A549 (cell line): Measurements from ENCODE around the gene IGF2R.

Experiments used
- CBX8 ChIP-seq: fragments of 200-600 bp; sonication (generic); IDR thresholded peaks from 2 replicates; pipeline ENCODE4 v1.6.1; 2016
- TP53 ChIP-seq: fragments of 250-450 bp; sonication (Bioruptor Pico); IDR thresholded peaks from 2 replicates; pipeline ENCODE4 v1.5.0; 2021; ENCODE audit warnings: mild to moderate bottlenecking, moderate library complexity
- TF ChIP-seq, protein P1 (sequence below): fragments of >200 bp; sonication (Bioruptor Twin); formaldehyde crosslinking; IDR thresholded peaks from 3 replicates; pipeline ENCODE4 v1.5.1; 2016
- TF ChIP-seq, protein P2 (sequence below): fragments of 150-350 bp; IDR thresholded peaks from 2 replicates; pipeline ENCODE4 v1.6.1; 2014; ENCODE audit warnings: low read depth, mild to moderate bottlenecking, low read length

DNA sequence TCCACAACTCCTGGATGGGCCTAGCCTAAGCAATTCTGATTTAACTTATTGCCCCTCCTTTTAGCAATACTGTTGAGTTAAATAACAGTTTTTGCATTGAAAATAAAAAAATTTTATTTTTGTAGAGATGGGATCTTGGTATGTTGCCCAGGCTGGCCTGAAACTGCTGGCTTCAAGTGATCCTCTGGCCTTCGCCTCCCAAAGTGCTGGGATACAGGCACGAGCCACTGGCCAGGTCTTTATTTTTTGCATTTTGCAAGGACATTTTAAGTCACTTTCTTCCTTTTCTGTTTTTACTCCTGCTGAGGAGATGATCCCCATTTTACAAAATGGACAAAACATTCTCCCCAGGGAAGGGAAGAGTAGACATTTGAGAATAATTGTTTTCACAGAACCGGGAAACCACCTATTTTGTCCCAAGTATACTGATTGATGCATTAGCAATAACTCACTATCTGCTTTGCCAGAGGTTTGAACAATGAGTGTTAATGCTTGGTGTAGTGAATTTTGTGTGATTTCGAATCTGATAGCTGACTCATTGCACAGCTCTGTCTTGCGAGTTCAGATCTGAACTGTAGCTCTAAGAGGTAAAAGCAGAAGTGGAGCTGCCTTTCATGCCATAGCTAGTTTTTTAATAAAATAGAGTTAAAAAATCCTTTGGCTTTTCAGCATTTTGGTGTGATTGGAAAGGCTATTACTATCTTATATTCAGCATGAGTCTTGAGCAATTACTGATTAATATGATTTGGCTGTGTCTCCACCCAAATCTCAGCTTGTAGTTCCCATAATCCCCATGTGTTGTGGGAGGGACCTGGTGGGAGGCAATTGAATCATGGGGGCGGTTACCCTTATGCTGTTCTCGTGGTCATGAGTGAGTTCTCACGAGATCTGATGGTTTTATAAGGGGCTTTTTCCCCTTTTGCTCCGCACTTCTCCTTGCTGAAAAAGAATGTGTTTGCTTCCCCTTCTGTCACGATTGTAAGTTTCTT is 20.9 kb downstream of the IGF2R start:
- TF ChIP-seq, protein P1, sequence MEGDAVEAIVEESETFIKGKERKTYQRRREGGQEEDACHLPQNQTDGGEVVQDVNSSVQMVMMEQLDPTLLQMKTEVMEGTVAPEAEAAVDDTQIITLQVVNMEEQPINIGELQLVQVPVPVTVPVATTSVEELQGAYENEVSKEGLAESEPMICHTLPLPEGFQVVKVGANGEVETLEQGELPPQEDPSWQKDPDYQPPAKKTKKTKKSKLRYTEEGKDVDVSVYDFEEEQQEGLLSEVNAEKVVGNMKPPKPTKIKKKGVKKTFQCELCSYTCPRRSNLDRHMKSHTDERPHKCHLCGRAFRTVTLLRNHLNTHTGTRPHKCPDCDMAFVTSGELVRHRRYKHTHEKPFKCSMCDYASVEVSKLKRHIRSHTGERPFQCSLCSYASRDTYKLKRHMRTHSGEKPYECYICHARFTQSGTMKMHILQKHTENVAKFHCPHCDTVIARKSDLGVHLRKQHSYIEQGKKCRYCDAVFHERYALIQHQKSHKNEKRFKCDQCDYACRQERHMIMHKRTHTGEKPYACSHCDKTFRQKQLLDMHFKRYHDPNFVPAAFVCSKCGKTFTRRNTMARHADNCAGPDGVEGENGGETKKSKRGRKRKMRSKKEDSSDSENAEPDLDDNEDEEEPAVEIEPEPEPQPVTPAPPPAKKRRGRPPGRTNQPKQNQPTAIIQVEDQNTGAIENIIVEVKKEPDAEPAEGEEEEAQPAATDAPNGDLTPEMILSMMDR: no peak
- no peak for TF ChIP-seq TP53 (CRISPR knock-in tag)
- TF ChIP-seq, protein P2, sequence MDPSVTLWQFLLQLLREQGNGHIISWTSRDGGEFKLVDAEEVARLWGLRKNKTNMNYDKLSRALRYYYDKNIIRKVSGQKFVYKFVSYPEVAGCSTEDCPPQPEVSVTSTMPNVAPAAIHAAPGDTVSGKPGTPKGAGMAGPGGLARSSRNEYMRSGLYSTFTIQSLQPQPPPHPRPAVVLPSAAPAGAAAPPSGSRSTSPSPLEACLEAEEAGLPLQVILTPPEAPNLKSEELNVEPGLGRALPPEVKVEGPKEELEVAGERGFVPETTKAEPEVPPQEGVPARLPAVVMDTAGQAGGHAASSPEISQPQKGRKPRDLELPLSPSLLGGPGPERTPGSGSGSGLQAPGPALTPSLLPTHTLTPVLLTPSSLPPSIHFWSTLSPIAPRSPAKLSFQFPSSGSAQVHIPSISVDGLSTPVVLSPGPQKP: no peak
- TF ChIP-seq CBX8: no peak
